Smooth muscle cell (in vitro differentiated cells): ENCODE results near the gene PDZK1. TPM values are rescaled to one million over a fixed set of nuclear protein-coding genes. Genes with fewer than 3 reads are reported as not detected.

Experiments used
- DNase-seq: peaks from one replicate; lab custom pipeline; 2025; ENCODE audit not compliant: unreplicated experiment; lab: John Stamatoyannopoulos, UW
- H2AFZ ChIP-seq: fragments of 200-600 bp; sonication (generic); 2 replicates; pipeline ENCODE4 v1.6.0; 2016; ENCODE audit warnings: antibody characterized with exemption, low read depth, mild to moderate bottlenecking
- H3F3A ChIP-seq: fragments of 200-600 bp; sonication (generic); 2 replicates; pipeline ENCODE4 v1.6.0; 2017; ENCODE audit warnings: antibody characterized with exemption, low read depth
- H3K27ac ChIP-seq: fragments of 200-600 bp; sonication (generic); 2 replicates; pipeline ENCODE4 v1.5.1; 2016; ENCODE audit warnings: low read depth, mild to moderate bottlenecking
- H3K27me3 ChIP-seq: fragments of 200-600 bp; sonication (generic); 2 replicates; pipeline ENCODE4 v1.6.1; 2016; ENCODE audit warnings: low read depth, mild to moderate bottlenecking
- H3K36me3 ChIP-seq: fragments of 200-600 bp; sonication (generic); 2 replicates; pipeline ENCODE4 v1.5.1; 2016; ENCODE audit warnings: low read depth
- H3K4me1 ChIP-seq: fragments of 200-600 bp; sonication (generic); 2 replicates; pipeline ENCODE4 v1.5.1; 2016; ENCODE audit warnings: low read depth
- H3K4me2 ChIP-seq: fragments of 200-600 bp; sonication (generic); 2 replicates; pipeline ENCODE4 v1.6.0; 2016; ENCODE audit warnings: mild to moderate bottlenecking
- H3K4me3 ChIP-seq: fragments of 200-600 bp; sonication (generic); 2 replicates; pipeline ENCODE4 v1.5.1; 2016; ENCODE audit warnings: mild to moderate bottlenecking
- H3K79me2 ChIP-seq: fragments of 200-600 bp; sonication (generic); 2 replicates; pipeline ENCODE4 v1.6.0; 2016; ENCODE audit warnings: low read depth, mild to moderate bottlenecking
- H3K9ac ChIP-seq: fragments of 200-600 bp; sonication (generic); 2 replicates; pipeline ENCODE4 v1.6.0; 2016; ENCODE audit warnings: low read depth
- H3K9me3 ChIP-seq: fragments of 200-600 bp; sonication (generic); replicated peaks from 2 replicates; pipeline ENCODE4 v1.5.1; 2016; ENCODE audit warnings: low read depth
- H4K20me1 ChIP-seq: fragments of 200-600 bp; sonication (generic); 2 replicates; pipeline ENCODE4 v1.6.0; 2016; ENCODE audit warnings: low read depth
- WGBS: methylation state at CpG from one replicate; pipeline ENCODE4 v1.1.7; 2016; ENCODE audit warnings: low lambda C conversion rate; 5-methylcytosine and 5-hydroxymethylcytosine counted together
- polyA plus RNA-seq: library from polyadenylated mRNA; unstranded; fragments of >200 nt; fragmentation: Nextera tagmentation; extraction: Ambion mirVana; gene quantifications from 2 replicates; pipeline ENCODE4 v1.2.1, GENCODE V29; 2016
- total RNA-seq: library from RNA; depleted of rRNA; stranded (reverse); fragments of >200 nt; gene quantifications from 2 replicates; pipeline ENCODE4 v1.2.3, GENCODE V29; 2014
- TF ChIP-seq, protein P1 (sequence below): fragments of 200-600 bp; sonication (generic); IDR thresholded peaks from 2 replicates; pipeline ENCODE4 v1.5.1; 2017; ENCODE audit warnings: borderline replicate concordance, mild to moderate bottlenecking, antibody characterized with exemption; ENCODE audit not compliant: insufficient read depth, poor library complexity, severe bottlenecking

PDZK1 gene
- total RNA-seq (1.5 TPM in 1 of 2 replicates, not detected in the other), polyA plus RNA-seq (0.45 and 1.1 TPM in 2 replicates)

DNA sequence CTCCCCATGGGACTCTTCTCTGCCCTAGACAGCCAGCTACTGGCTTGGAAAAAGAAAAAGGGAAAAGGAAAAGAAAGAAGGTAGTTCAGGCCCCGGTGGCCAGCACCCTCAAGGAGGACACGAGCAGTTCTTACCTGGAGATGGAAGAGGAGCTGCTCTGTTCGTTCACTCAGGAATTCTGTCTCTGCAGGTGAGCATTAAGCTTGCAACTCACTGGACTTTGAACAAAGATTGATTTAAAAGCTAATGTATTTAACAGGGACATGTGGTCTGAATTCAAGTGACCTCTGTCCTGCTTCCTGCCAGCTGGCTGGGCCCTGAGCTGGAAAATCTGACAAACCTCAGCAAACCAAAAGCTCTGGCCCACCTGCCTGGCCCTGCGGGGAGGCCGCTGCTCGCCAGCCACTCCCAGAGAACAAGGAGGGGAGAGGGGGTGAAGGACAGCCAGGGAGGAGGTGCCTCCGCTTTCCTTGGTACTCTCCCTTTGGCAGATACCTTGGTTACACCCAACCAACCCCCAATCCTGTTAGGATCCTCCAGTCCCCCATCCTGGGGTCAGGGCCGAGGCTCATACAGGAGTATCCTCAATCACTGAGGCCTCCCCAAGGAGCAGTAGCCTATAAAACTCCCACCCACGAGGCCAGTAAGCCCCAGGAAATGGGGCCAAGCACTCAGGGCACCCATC lies at the start of gene PDZK1:
PDZK1 (minus strand) TSS at position 186 of the 685 bp plus-strand sequence. CDS start 19,347 bp downstream, outside the sequence.
- WGBS, result 79% methylated on average over 9 of the region's 9 CpGs
- Histone ChIP-seq H3K4me1 (peaks cover 9% of the 10 kb centered on the region), H3K79me2 (no peaks in the 10 kb centered on the region), H4K20me1 (no peaks in the 10 kb centered on the region), H3K4me3 (peak within 1 kb of the TSS; percentile 14), H3K27ac (no peak within 1 kb of the TSS), H3K9me3 (no peaks in the 10 kb centered on the region), H3K36me3 (no peaks in the 10 kb centered on the region), H3K4me2 (no peak within 1 kb of the TSS), H3K9ac (no peak within 1 kb of the TSS), H3K27me3 (no peaks in the 10 kb centered on the region), H2AFZ (no peak within 1 kb of the TSS), H3F3A (no peaks in the 10 kb centered on the region)
- TF ChIP-seq, protein P1, sequence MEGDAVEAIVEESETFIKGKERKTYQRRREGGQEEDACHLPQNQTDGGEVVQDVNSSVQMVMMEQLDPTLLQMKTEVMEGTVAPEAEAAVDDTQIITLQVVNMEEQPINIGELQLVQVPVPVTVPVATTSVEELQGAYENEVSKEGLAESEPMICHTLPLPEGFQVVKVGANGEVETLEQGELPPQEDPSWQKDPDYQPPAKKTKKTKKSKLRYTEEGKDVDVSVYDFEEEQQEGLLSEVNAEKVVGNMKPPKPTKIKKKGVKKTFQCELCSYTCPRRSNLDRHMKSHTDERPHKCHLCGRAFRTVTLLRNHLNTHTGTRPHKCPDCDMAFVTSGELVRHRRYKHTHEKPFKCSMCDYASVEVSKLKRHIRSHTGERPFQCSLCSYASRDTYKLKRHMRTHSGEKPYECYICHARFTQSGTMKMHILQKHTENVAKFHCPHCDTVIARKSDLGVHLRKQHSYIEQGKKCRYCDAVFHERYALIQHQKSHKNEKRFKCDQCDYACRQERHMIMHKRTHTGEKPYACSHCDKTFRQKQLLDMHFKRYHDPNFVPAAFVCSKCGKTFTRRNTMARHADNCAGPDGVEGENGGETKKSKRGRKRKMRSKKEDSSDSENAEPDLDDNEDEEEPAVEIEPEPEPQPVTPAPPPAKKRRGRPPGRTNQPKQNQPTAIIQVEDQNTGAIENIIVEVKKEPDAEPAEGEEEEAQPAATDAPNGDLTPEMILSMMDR, result no peak
- no peak for DNase-seq

DNA sequence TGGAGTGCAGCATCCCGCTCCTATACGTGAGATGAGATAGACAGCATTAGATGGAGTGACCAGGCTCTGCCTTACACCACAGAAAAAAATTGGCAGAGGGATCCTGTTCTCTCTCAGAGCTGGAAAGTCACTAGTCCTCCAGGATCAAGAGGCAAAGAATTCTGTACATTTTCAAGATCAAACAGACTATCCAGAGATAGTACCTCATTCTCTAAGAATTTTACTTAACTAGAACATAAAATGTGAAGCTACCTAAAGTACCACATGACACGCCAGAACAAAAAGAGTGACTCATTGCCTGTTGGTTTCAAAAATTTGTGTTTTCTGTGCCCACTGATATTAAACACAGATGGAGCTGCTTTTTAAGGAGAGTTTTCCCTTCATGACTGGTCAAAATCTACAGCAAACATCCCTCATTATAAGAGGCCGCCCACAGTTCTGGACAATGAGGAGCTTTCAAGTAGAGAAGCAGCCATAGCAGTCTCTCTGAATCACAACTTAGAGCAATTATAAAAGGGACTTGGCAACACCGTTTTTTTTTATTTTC lies 44.4 kb upstream of the PDZK1 start:
- Histone ChIP-seq H4K20me1 (no peaks in the 10 kb centered on the region), H3K4me2 (peak overlapping the region; percentile 59), H3K4me3 (no peak overlapping the region), H2AFZ (no peak overlapping the region), H3K36me3 (peaks cover 5% of the 10 kb centered on the region), H3K27me3 (no peaks in the 10 kb centered on the region), H3K9ac (peak overlapping the region; percentile 62), H3K9me3 (no peaks in the 10 kb centered on the region), H3K27ac (peak overlapping the region; percentile 91), H3K4me1 (peaks cover 6% of the 10 kb centered on the region), H3F3A (peaks cover 14% of the 10 kb centered on the region), H3K79me2 (no peaks in the 10 kb centered on the region)
- WGBS, result 35% methylated on average over 5 of the region's 5 CpGs
- TF ChIP-seq, protein P1, result no peak
- no peak for DNase-seq

DNA sequence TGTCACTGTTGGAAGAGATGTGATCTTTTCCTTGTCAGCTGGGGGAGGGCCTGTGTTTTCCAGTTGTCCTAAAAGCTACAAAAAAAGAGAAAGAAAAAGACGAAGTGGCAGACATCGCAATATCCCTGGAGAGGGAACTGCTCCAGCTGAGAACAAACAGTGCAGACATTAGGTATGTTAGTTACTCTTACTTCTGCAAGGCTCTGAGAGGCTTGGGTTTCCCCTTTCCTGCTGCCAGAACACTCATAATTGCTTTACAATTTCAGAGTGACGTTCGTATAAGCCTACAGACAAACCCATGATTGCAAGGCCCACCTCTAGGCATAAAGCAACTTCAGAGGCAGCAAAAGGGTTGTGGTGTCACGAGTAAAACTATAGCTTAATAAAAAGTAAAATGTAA lies 43.3 kb upstream of the PDZK1 start:
- Histone ChIP-seq H3K36me3 (peaks cover 9% of the 10 kb centered on the region), H3K27ac (peak overlapping the region; percentile 91), H3K4me2 (no peak overlapping the region), H4K20me1 (no peaks in the 10 kb centered on the region), H3K4me3 (no peak overlapping the region), H3K79me2 (no peaks in the 10 kb centered on the region), H3K4me1 (peaks cover 6% of the 10 kb centered on the region), H3K9me3 (no peaks in the 10 kb centered on the region), H3K9ac (no peak overlapping the region), H2AFZ (no peak overlapping the region), H3K27me3 (no peaks in the 10 kb centered on the region), H3F3A (peaks cover 14% of the 10 kb centered on the region)
- TF ChIP-seq, protein P1, result no peak
- DNase-seq, result no peak
- WGBS, result 72% methylated on average over 5 of the region's 5 CpGs
